HEK293T (cell line): Measurements from ENCODE around the gene KLC1.

Experiments
- CTCF ChIA-PET: fragments of 350-600 bp; formaldehyde crosslinking; extraction: SDS; loops from one replicate; lab custom pipeline; 2021; ENCODE audit warnings: antibody characterized with exemption, inconsistent platforms; lab: Yijun Ruan, JAX
- POLR2A ChIA-PET: fragments of 350-600 bp; formaldehyde crosslinking; extraction: SDS; loops from one replicate; lab custom pipeline; 2020; ENCODE audit warnings: antibody characterized with exemption, inconsistent platforms; lab: Yijun Ruan, JAX
- DNase-seq: peaks from one replicate; pipeline ENCODE4 v3.0.0; 2012; ENCODE audit warnings: mixed read lengths; ENCODE audit errors: extremely low spot score
- ARNT ChIP-seq: fragments of 450-650 bp; IDR thresholded peaks from 2 replicates; pipeline ENCODE4 v1.6.1; 2017; ENCODE audit warnings: mild to moderate bottlenecking
- BHLHE40 ChIP-seq: fragments of 450-650 bp; IDR thresholded peaks from 2 replicates; pipeline ENCODE4 v1.6.1; 2016; ENCODE audit warnings: mild to moderate bottlenecking, moderate library complexity, borderline replicate concordance
- CTBP1 ChIP-seq: fragments of 450-650 bp; IDR thresholded peaks from 2 replicates; pipeline ENCODE4 v1.6.1; 2016; ENCODE audit warnings: borderline replicate concordance
- ELF4 ChIP-seq: fragments of 450-650 bp; IDR thresholded peaks from 2 replicates; pipeline ENCODE4 v1.6.1; 2017; ENCODE audit warnings: antibody characterized with exemption
- FOXA1 ChIP-seq: fragments of 450-650 bp; IDR thresholded peaks from 2 replicates; pipeline ENCODE4 v1.6.1; 2016; ENCODE audit warnings: mild to moderate bottlenecking
- FOXK2 ChIP-seq: fragments of 450-650 bp; IDR thresholded peaks from 2 replicates; pipeline ENCODE4 v1.6.1; 2016; ENCODE audit warnings: mild to moderate bottlenecking
- FOXM1 ChIP-seq: fragments of 450-650 bp; IDR thresholded peaks from 2 replicates; pipeline ENCODE4 v1.6.1; 2017; ENCODE audit warnings: mild to moderate bottlenecking, borderline replicate concordance
- HDGF ChIP-seq: fragments of 450-650 bp; IDR thresholded peaks from 2 replicates; pipeline ENCODE4 v1.6.1; 2017; ENCODE audit warnings: antibody characterized with exemption, borderline replicate concordance
- L3MBTL2 ChIP-seq: fragments of 450-650 bp; conservative IDR thresholded peaks from 2 replicates; pipeline ENCODE4 v1.6.1; 2016; ENCODE audit warnings: mild to moderate bottlenecking
- LEF1 ChIP-seq: fragments of 450-650 bp; IDR thresholded peaks from 2 replicates; pipeline ENCODE4 v1.6.1; 2017; ENCODE audit warnings: mild to moderate bottlenecking, borderline replicate concordance
- NFRKB ChIP-seq: fragments of 450-650 bp; IDR thresholded peaks from 2 replicates; pipeline ENCODE4 v1.6.1; 2016; ENCODE audit warnings: mild to moderate bottlenecking, moderate library complexity
- PKNOX1 ChIP-seq: fragments of 450-650 bp; IDR thresholded peaks from 2 replicates; pipeline ENCODE4 v1.6.1; 2016
- SP1 ChIP-seq: fragments of 450-650 bp; IDR thresholded peaks from 2 replicates; pipeline ENCODE4 v1.6.1; 2017
- SUZ12 ChIP-seq: fragments of 450-650 bp; IDR thresholded peaks from 2 replicates; pipeline ENCODE4 v1.6.1; 2016; ENCODE audit warnings: mild to moderate bottlenecking
- TARDBP ChIP-seq: fragments of 450-650 bp; IDR thresholded peaks from 2 replicates; pipeline ENCODE4 v1.6.1; 2016
- ZNF384 ChIP-seq: fragments of 450-650 bp; IDR thresholded peaks from 2 replicates; pipeline ENCODE4 v1.6.1; 2016

The KLC1 gene

GRCh38 chr14:103743691-103744090 lies 114.7 kb downstream of the KLC1 start:
- no peak for TF ChIP-seq CTBP1
- no peak for DNase-seq
- POLR2A ChIA-PET: no interaction called here
- CTCF ChIA-PET: no interaction called here

- ChIA-PET POLR2A (no interaction called here), CTCF (no interaction called here)
- TF ChIP-seq PKNOX1 (no peak), SP1 (no peak), LEF1 (no peak), ARNT (no peak), NFRKB (no peak), FOXA1 (no peak), ZNF384 (no peak), CTBP1 (no peak), FOXK2 (no peak)
- no peak for DNase-seq
Observed at GRCh38 chr14:103744621-103745395, 115.8 kb downstream of the KLC1 start.

- no peak for DNase-seq
- CTCF ChIA-PET: no interaction called here
- TF ChIP-seq FOXM1: no peak
- TF ChIP-seq ELF4: no peak
- TF ChIP-seq NFRKB: no peak
- TF ChIP-seq TARDBP: no peak
- TF ChIP-seq PKNOX1: no peak
- no peak for TF ChIP-seq CTBP1
- TF ChIP-seq SUZ12: no peak
- no peak for TF ChIP-seq HDGF
- TF ChIP-seq BHLHE40: no peak
- no peak for TF ChIP-seq ZNF384
- TF ChIP-seq FOXA1: no peak
- TF ChIP-seq FOXK2: no peak
- no peak for TF ChIP-seq ARNT
- TF ChIP-seq L3MBTL2: no peak
- TF ChIP-seq SP1: no peak
- POLR2A ChIA-PET: no interaction called here
Observed at GRCh38 chr14:103745424-103745823, 116.4 kb downstream of the KLC1 start.

GRCh38 chr14:103746701-103747100 lies 117.7 kb downstream of the KLC1 start:
- POLR2A ChIA-PET: no interaction called here
- TF ChIP-seq PKNOX1 (no peak), NFRKB (no peak), ZNF384 (no peak), SUZ12 (no peak)
- DNase-seq: no peak
- CTCF ChIA-PET: no interaction called here

GRCh38 chr14:103748534-103748857 lies 119.5 kb downstream of the KLC1 start:
- TF ChIP-seq CTBP1 (no peak), TARDBP (no peak), BHLHE40 (no peak), LEF1 (no peak), ZNF384 (no peak), SUZ12 (no peak), PKNOX1 (no peak)
- no peak for DNase-seq
- CTCF ChIA-PET: no interaction called here
- POLR2A ChIA-PET: no interaction called here

GRCh38 chr14:103749452-103749851 lies 120.4 kb downstream of the KLC1 start:
- DNase-seq: no peak
- ChIA-PET CTCF (no interaction called here), POLR2A (no interaction called here)
- no peak for TF ChIP-seq PKNOX1
- no peak for TF ChIP-seq FOXK2
- TF ChIP-seq FOXA1: no peak
- no peak for TF ChIP-seq CTBP1
- TF ChIP-seq LEF1: no peak

- POLR2A ChIA-PET: no interaction called here
- CTCF ChIA-PET: no interaction called here
- DNase-seq: no peak
- TF ChIP-seq PKNOX1: no peak
- TF ChIP-seq ARNT: no peak
- no peak for TF ChIP-seq LEF1
- TF ChIP-seq HDGF: no peak
- TF ChIP-seq FOXA1: no peak
- no peak for TF ChIP-seq NFRKB
- no peak for TF ChIP-seq CTBP1
- TF ChIP-seq FOXM1: no peak
- no peak for TF ChIP-seq BHLHE40
- no peak for TF ChIP-seq SP1
- no peak for TF ChIP-seq SUZ12
- no peak for TF ChIP-seq ZNF384
Observed at GRCh38 chr14:103749860-103750259, 120.8 kb downstream of the KLC1 start.
